ENCODE measurements around the gene ZNF692. TPM values are rescaled to one million over a fixed set of nuclear protein-coding genes. Genes with fewer than 3 reads are reported as not detected.

ZNF692 gene
- total RNA-seq, 1 experiment from 2014 or later = 59.1 TPM

DNA sequence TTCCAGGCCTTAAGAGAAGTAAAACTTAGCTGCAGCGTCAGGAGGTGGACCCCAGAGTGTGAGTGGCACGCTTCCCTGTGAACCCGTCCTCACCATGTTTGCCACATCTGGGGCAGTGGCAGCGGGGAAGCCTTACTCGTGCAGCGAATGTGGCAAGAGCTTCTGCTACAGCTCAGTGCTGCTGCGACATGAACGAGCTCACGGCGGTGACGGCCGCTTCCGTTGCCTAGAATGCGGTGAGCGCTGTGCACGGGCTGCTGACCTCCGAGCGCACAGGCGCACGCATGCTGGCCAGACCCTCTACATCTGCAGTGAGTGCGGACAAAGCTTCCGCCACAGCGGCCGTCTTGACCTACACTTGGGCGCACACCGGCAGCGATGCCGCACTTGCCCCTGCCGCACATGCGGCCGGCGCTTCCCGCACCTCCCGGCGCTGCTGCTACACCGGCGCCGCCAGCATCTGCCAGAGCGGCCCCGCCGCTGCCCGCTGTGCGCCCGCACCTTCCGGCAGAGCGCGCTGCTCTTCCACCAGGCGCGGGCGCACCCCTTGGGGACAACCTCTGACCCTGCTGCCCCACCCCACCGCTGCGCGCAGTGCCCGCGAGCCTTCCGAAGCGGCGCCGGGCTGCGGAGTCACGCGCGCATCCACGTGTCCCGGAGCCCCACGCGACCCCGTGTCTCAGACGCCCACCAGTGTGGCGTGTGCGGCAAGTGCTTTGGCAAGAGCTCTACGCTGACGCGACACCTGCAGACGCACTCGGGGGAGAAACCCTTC, 11.5 kb downstream of the ZNF692 start (continued):
- TF ChIP-seq TEAD4 (CRISPR knock-in tag; IDR thresholded peaks at IDR 0.05) = no peak
- no peak for TF ChIP-seq PRRX2 (CRISPR knock-in tag; IDR thresholded peaks at IDR 0.05)
- TF ChIP-seq, protein P1, sequence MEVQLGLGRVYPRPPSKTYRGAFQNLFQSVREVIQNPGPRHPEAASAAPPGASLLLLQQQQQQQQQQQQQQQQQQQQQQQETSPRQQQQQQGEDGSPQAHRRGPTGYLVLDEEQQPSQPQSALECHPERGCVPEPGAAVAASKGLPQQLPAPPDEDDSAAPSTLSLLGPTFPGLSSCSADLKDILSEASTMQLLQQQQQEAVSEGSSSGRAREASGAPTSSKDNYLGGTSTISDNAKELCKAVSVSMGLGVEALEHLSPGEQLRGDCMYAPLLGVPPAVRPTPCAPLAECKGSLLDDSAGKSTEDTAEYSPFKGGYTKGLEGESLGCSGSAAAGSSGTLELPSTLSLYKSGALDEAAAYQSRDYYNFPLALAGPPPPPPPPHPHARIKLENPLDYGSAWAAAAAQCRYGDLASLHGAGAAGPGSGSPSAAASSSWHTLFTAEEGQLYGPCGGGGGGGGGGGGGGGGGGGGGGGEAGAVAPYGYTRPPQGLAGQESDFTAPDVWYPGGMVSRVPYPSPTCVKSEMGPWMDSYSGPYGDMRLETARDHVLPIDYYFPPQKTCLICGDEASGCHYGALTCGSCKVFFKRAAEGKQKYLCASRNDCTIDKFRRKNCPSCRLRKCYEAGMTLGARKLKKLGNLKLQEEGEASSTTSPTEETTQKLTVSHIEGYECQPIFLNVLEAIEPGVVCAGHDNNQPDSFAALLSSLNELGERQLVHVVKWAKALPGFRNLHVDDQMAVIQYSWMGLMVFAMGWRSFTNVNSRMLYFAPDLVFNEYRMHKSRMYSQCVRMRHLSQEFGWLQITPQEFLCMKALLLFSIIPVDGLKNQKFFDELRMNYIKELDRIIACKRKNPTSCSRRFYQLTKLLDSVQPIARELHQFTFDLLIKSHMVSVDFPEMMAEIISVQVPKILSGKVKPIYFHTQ (CRISPR knock-in tag; IDR thresholded peaks at IDR 0.05) = no peak
- no peak for TF ChIP-seq HMGA2 (CRISPR knock-in tag; IDR thresholded peaks at IDR 0.05)
- TF ChIP-seq, protein P2, sequence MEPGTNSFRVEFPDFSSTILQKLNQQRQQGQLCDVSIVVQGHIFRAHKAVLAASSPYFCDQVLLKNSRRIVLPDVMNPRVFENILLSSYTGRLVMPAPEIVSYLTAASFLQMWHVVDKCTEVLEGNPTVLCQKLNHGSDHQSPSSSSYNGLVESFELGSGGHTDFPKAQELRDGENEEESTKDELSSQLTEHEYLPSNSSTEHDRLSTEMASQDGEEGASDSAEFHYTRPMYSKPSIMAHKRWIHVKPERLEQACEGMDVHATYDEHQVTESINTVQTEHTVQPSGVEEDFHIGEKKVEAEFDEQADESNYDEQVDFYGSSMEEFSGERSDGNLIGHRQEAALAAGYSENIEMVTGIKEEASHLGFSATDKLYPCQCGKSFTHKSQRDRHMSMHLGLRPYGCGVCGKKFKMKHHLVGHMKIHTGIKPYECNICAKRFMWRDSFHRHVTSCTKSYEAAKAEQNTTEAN (CRISPR knock-in tag; IDR thresholded peaks at IDR 0.05) = no peak

DNA sequence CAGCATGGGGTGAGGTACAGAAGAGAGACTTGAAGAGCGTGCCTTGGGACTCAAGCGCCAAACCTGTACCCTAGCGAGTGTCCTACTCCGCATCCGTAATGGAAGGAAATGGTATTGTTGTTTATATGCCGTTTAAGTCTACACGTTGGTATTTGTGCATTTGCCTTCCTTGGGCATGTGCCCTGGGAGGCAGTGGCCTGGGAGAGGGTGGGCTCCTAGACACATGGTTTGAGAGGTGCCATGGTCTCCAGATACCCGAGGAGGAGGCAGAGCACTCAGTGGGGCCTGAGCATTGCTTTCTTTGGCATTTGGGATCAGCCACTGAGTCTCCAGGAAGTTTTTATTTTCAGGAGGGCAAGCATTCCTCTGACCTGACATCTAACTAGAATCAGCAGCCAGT, 14.4 kb downstream of the ZNF692 start:
- TF ChIP-seq RORB (CRISPR knock-in tag; IDR thresholded peaks at IDR 0.05) = no peak
- no peak for TF ChIP-seq OVOL2 (CRISPR knock-in tag; IDR thresholded peaks at IDR 0.05; ENCODE audit: borderline replicate concordance)
- TF ChIP-seq, protein P3, sequence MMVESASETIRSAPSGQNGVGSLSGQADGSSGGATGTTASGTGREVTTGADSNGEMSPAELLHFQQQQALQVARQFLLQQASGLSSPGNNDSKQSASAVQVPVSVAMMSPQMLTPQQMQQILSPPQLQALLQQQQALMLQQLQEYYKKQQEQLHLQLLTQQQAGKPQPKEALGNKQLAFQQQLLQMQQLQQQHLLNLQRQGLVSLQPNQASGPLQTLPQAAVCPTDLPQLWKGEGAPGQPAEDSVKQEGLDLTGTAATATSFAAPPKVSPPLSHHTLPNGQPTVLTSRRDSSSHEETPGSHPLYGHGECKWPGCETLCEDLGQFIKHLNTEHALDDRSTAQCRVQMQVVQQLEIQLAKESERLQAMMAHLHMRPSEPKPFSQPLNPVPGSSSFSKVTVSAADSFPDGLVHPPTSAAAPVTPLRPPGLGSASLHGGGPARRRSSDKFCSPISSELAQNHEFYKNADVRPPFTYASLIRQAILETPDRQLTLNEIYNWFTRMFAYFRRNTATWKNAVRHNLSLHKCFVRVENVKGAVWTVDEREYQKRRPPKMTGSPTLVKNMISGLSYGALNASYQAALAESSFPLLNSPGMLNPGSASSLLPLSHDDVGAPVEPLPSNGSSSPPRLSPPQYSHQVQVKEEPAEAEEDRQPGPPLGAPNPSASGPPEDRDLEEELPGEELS (CRISPR knock-in tag; IDR thresholded peaks at IDR 0.05) = no peak
- TF ChIP-seq, protein P4, sequence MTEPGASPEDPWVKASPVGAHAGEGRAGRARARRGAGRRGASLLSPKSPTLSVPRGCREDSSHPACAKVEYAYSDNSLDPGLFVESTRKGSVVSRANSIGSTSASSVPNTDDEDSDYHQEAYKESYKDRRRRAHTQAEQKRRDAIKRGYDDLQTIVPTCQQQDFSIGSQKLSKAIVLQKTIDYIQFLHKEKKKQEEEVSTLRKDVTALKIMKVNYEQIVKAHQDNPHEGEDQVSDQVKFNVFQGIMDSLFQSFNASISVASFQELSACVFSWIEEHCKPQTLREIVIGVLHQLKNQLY (CRISPR knock-in tag; IDR thresholded peaks at IDR 0.05) = no peak
- TF ChIP-seq GABPB1 (CRISPR knock-in tag; IDR thresholded peaks at IDR 0.05) = no peak
- no peak for TF ChIP-seq ZNF232 (CRISPR knock-in tag; IDR thresholded peaks at IDR 0.05)
- TF ChIP-seq MYBL2 (CRISPR knock-in tag; IDR thresholded peaks at IDR 0.05) = no peak
- TF ChIP-seq GRHL2 (CRISPR knock-in tag; IDR thresholded peaks at IDR 0.05; ENCODE audit: insufficient replicate concordance, severe bottlenecking) = no peak
- TF ChIP-seq, protein P5, sequence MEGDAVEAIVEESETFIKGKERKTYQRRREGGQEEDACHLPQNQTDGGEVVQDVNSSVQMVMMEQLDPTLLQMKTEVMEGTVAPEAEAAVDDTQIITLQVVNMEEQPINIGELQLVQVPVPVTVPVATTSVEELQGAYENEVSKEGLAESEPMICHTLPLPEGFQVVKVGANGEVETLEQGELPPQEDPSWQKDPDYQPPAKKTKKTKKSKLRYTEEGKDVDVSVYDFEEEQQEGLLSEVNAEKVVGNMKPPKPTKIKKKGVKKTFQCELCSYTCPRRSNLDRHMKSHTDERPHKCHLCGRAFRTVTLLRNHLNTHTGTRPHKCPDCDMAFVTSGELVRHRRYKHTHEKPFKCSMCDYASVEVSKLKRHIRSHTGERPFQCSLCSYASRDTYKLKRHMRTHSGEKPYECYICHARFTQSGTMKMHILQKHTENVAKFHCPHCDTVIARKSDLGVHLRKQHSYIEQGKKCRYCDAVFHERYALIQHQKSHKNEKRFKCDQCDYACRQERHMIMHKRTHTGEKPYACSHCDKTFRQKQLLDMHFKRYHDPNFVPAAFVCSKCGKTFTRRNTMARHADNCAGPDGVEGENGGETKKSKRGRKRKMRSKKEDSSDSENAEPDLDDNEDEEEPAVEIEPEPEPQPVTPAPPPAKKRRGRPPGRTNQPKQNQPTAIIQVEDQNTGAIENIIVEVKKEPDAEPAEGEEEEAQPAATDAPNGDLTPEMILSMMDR (IDR thresholded peaks at IDR 0.05) = no peak
- TF ChIP-seq, protein P6, sequence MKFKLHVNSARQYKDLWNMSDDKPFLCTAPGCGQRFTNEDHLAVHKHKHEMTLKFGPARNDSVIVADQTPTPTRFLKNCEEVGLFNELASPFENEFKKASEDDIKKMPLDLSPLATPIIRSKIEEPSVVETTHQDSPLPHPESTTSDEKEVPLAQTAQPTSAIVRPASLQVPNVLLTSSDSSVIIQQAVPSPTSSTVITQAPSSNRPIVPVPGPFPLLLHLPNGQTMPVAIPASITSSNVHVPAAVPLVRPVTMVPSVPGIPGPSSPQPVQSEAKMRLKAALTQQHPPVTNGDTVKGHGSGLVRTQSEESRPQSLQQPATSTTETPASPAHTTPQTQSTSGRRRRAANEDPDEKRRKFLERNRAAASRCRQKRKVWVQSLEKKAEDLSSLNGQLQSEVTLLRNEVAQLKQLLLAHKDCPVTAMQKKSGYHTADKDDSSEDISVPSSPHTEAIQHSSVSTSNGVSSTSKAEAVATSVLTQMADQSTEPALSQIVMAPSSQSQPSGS (CRISPR knock-in tag; IDR thresholded peaks at IDR 0.05; ENCODE audit: borderline replicate concordance, low read depth) = no peak
- TF ChIP-seq, protein P7, sequence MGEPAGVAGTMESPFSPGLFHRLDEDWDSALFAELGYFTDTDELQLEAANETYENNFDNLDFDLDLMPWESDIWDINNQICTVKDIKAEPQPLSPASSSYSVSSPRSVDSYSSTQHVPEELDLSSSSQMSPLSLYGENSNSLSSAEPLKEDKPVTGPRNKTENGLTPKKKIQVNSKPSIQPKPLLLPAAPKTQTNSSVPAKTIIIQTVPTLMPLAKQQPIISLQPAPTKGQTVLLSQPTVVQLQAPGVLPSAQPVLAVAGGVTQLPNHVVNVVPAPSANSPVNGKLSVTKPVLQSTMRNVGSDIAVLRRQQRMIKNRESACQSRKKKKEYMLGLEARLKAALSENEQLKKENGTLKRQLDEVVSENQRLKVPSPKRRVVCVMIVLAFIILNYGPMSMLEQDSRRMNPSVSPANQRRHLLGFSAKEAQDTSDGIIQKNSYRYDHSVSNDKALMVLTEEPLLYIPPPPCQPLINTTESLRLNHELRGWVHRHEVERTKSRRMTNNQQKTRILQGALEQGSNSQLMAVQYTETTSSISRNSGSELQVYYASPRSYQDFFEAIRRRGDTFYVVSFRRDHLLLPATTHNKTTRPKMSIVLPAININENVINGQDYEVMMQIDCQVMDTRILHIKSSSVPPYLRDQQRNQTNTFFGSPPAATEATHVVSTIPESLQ (CRISPR knock-in tag; IDR thresholded peaks at IDR 0.05) = no peak
- TF ChIP-seq ZNF671 (CRISPR knock-in tag; IDR thresholded peaks at IDR 0.05) = no peak
- no peak for TF ChIP-seq ATF1 (CRISPR knock-in tag; IDR thresholded peaks at IDR 0.05)
- no peak for TF ChIP-seq NFYB (CRISPR knock-in tag; conservative IDR thresholded peaks at IDR 0.05; ENCODE audit: low read depth)
- no peak for TF ChIP-seq ZNF423 (CRISPR knock-in tag; IDR thresholded peaks at IDR 0.05)
- TF ChIP-seq ZBTB21 (CRISPR knock-in tag; IDR thresholded peaks at IDR 0.05; ENCODE audit: borderline replicate concordance) = no peak
- TF ChIP-seq ZNF219 (CRISPR knock-in tag; IDR thresholded peaks at IDR 0.05; ENCODE audit: borderline replicate concordance) = no peak
- DNase-seq (ENCODE audit: low spot score) (no peak), ATAC-seq (no peak)
- peaks cover 22% of the 10 kb centered on the region for H3K36me3 Mint-ChIP-seq
- ChIA-PET CTCF (interaction anchor here (1.1 kb wide), 1 partner anchor 14 kb away, joined by 3 read pairs; the partner anchor contains the start of gene ZNF692), POLR2A (no interaction called here)
- peaks cover 2% of the 10 kb centered on the region for H3K4me1 Mint-ChIP-seq
- no peak overlapping the region for H3K27ac Mint-ChIP-seq
- H3K4me3 Mint-ChIP-seq = no peak overlapping the region
- H3K9me3 Mint-ChIP-seq = no peaks in the 10 kb centered on the region
- no peaks in the 10 kb centered on the region for H3K27me3 Mint-ChIP-seq (ENCODE audit: low read depth)
